Measurements from ENCODE around the gene LYPLA2.

GRCh38 chr1:23745515-23745914, 45.4 kb upstream of the LYPLA2 start:
- TF ChIP-seq CTCF (conservative IDR thresholded peaks at IDR 0.05; ENCODE audit: low read depth in 2 of 2) (peak in 1 of 2 experiments; percentile 38; a peak in 3 of 4 replicates), STAT1 (IDR thresholded peaks at IDR 0.05; ENCODE audit: unreplicated experiment) (no peak), EZH2 (IDR thresholded peaks at IDR 0.05; ENCODE audit: low read depth, unreplicated experiment) (no peak), EZH2phosphoT487 (IDR thresholded peaks at IDR 0.05; ENCODE audit: unreplicated experiment) (no peak)
